ENCODE measurements around the gene CFD.

Gene CFD

GRCh38 chr19:884420-885211 lies 25.2 kb downstream of the CFD start:
- Histone ChIP-seq H3K4me1 (ENCODE audit: control insufficient read depth, low read length) (peaks cover 5% of the 10 kb centered on the region), H4K20me1 (ENCODE audit: control insufficient read depth, insufficient read depth, low read depth, low read length) (no peaks in the 10 kb centered on the region), H3K4me2 (ENCODE audit: low read length) (no peak overlapping the region), H3K9me3 (ENCODE audit: control insufficient read depth, insufficient read depth, low read length) (no peaks in the 10 kb centered on the region), H3K27ac (ENCODE audit: low read depth, low read length) (no peak overlapping the region), H3K9me2 (replicated peaks; ENCODE audit: control insufficient read depth, low read length) (no peaks in the 10 kb centered on the region), H3K36me3 (ENCODE audit: control insufficient read depth, low read length) (peaks cover 11% of the 10 kb centered on the region), H3K27me3 (ENCODE audit: control insufficient read depth, low read length) (no peaks in the 10 kb centered on the region), H3K4me3 (ENCODE audit: low read length) (no peak overlapping the region), H3K79me2 (ENCODE audit: control insufficient read depth, low read length) (no peaks in the 10 kb centered on the region), H3F3A (ENCODE audit: control insufficient read depth, insufficient read depth) (no peaks in the 10 kb centered on the region)
- TF ChIP-seq EZH2phosphoT487 (IDR thresholded peaks at IDR 0.05; ENCODE audit: borderline replicate concordance, low read length) (no peak), CTCF (IDR thresholded peaks at IDR 0.05; ENCODE audit: low read depth, low read length, poor library complexity, severe bottlenecking) (no peak)

- Histone ChIP-seq H3K9me2 (replicated peaks; ENCODE audit: control insufficient read depth, low read length) (no peaks in the 10 kb centered on the region), H3K9me3 (ENCODE audit: control insufficient read depth, insufficient read depth, low read length) (no peaks in the 10 kb centered on the region), H3K4me3 (ENCODE audit: low read length) (no peak overlapping the region), H4K20me1 (ENCODE audit: control insufficient read depth, insufficient read depth, low read depth, low read length) (no peaks in the 10 kb centered on the region), H3K79me2 (ENCODE audit: control insufficient read depth, low read length) (no peaks in the 10 kb centered on the region; the same call in 1 of the 2 replicates), H3F3A (ENCODE audit: control insufficient read depth, insufficient read depth) (no peaks in the 10 kb centered on the region), H3K36me3 (ENCODE audit: control insufficient read depth, low read length) (peaks cover 16% of the 10 kb centered on the region), H3K4me2 (ENCODE audit: low read length) (no peak overlapping the region), H3K27me3 (ENCODE audit: control insufficient read depth, low read length) (no peaks in the 10 kb centered on the region), H3K4me1 (ENCODE audit: control insufficient read depth, low read length) (peaks cover 5% of the 10 kb centered on the region), H3K27ac (ENCODE audit: low read depth, low read length) (no peak overlapping the region)
- no peak for TF ChIP-seq CTCF (IDR thresholded peaks at IDR 0.05; ENCODE audit: low read depth, low read length, poor library complexity, severe bottlenecking)
- TF ChIP-seq EZH2phosphoT487 (IDR thresholded peaks at IDR 0.05; ENCODE audit: borderline replicate concordance, low read length): no peak
Observed at GRCh38 chr19:885536-886224, 26.2 kb downstream of the CFD start.

GRCh38 chr19:887072-887471 lies 27.6 kb downstream of the CFD start:
- no peaks in the 10 kb centered on the region for H4K20me1 ChIP-seq (ENCODE audit: control insufficient read depth, insufficient read depth, low read depth, low read length)
- no peaks in the 10 kb centered on the region for H3K27me3 ChIP-seq (ENCODE audit: control insufficient read depth, low read length)
- H3K79me2 ChIP-seq (ENCODE audit: control insufficient read depth, low read length): peaks cover 8% of the 10 kb centered on the region
- no peaks in the 10 kb centered on the region for H3K9me2 ChIP-seq (replicated peaks; ENCODE audit: control insufficient read depth, low read length)
- no peaks in the 10 kb centered on the region for H3F3A ChIP-seq (ENCODE audit: control insufficient read depth, insufficient read depth)
- no peak overlapping the region for H3K27ac ChIP-seq (ENCODE audit: low read depth, low read length)
- no peak overlapping the region for H3K4me2 ChIP-seq (ENCODE audit: low read length)
- H3K4me1 ChIP-seq (ENCODE audit: control insufficient read depth, low read length): peaks cover 9% of the 10 kb centered on the region
- no peak for TF ChIP-seq CTCF (IDR thresholded peaks at IDR 0.05; ENCODE audit: low read depth, low read length, poor library complexity, severe bottlenecking)
- TF ChIP-seq EZH2phosphoT487 (IDR thresholded peaks at IDR 0.05; ENCODE audit: borderline replicate concordance, low read length): no peak
- H3K4me3 ChIP-seq (ENCODE audit: low read length): no peak overlapping the region
- no peaks in the 10 kb centered on the region for H3K9me3 ChIP-seq (ENCODE audit: control insufficient read depth, insufficient read depth, low read length)
- H3K36me3 ChIP-seq (ENCODE audit: control insufficient read depth, low read length): peaks cover 13% of the 10 kb centered on the region
